Spleen (tissue), 11 donors: ENCODE data around the gene RRP1B. TPM values are rescaled to one million over a fixed set of nuclear protein-coding genes. Genes with fewer than 3 reads are reported as not detected.

ENCODE experiments used
- DNase-seq: peaks from one replicate; pipeline ENCODE4 v3.0.0-alpha.2; 2020
- H3K27ac ChIP-seq, 8 donors: fragments of 200-600 bp; sonication (generic) in 7 of 8; 1 replicate in 4 of 8; 2 replicates in 4 of 8; pipeline versions ENCODE4 v1.5.0 to v1.8.0; 2016 to 2021; ENCODE audit warnings: inconsistent platforms in 4 of 8, mild to moderate bottlenecking in 4 of 8, moderate library complexity in 1 of 8
- H3K27me3 ChIP-seq, 7 donors: fragments of 200-600 bp; sonication (generic) in 6 of 7; replicated peaks in 1 of 7; 1 replicate in 4 of 7; 2 replicates in 3 of 7; pipeline versions ENCODE4 v1.5.0 to v1.8.0; 2016 to 2021; ENCODE audit warnings: inconsistent platforms in 3 of 7, mild to moderate bottlenecking in 1 of 7
- H3K36me3 ChIP-seq, 6 donors: fragments of 200-600 bp; sonication (generic) in 5 of 6; 1 replicate in 4 of 6; 2 replicates in 2 of 6; pipeline versions ENCODE4 v1.5.0 to v1.8.0; 2016 to 2021; ENCODE audit warnings: inconsistent platforms in 2 of 6
- H3K4me1 ChIP-seq, 6 donors: fragments of 200-600 bp; sonication (generic) in 5 of 6; 1 replicate in 3 of 6; 2 replicates in 3 of 6; pipeline versions ENCODE4 v1.5.0 to v1.8.0; 2016 to 2021; ENCODE audit warnings: inconsistent platforms in 3 of 6
- H3K4me3 ChIP-seq, 8 donors: fragments of 200-600 bp; sonication (generic) in 7 of 8; 1 replicate in 4 of 8; 2 replicates in 4 of 8; pipeline versions ENCODE4 v1.5.0 to v1.8.0; 2016 to 2021; ENCODE audit warnings: inconsistent platforms in 4 of 8, mild to moderate bottlenecking in 4 of 8, moderate library complexity in 2 of 8
- H3K9me3 ChIP-seq, 8 donors: fragments of 200-600 bp; sonication (generic) in 7 of 8; 1 replicate in 4 of 8; 2 replicates in 4 of 8; pipeline versions ENCODE4 v1.5.0 to v1.8.0; 2016 to 2021; ENCODE audit warnings: inconsistent platforms in 4 of 8
- CTCF ChIP-seq, 11 experiments: fragments of 200-600 bp in 7 of 11; fragments of 450-650 bp in 4 of 11; sonication (generic) in 4 of 11; IDR thresholded peaks in 8 of 11; conservative IDR thresholded peaks in 3 of 11; 1 replicate in 7 of 11; 2 replicates in 4 of 11; pipeline versions ENCODE4 v1.4.0 to v1.8.0; 2016 to 2021; ENCODE audit warnings: antibody characterized with exemption in 11 of 11, inconsistent platforms in 4 of 11, mild to moderate bottlenecking in 1 of 11
- POLR2A ChIP-seq, 3 donors: fragments of 450-650 bp; IDR thresholded peaks; one replicate each; pipeline ENCODE4 v1.5.1; 2017; ENCODE audit warnings: antibody characterized with exemption in 3 of 3, mild to moderate bottlenecking in 1 of 3
- POLR2AphosphoS5 ChIP-seq, 3 donors: sonication (generic); formaldehyde crosslinking; IDR thresholded peaks; one replicate each; pipeline ENCODE4 v1.5.1; 2017; ENCODE audit warnings: antibody characterized with exemption in 3 of 3
- WGBS, 5 donors: extraction: QIAGEN DNeasy Blood & Tissue Kit in 3 of 5; methylation state at CpG; one replicate each; pipeline versions ENCODE4 v1.1.5 to v1.1.7; 2013 to 2018; 5-methylcytosine and 5-hydroxymethylcytosine counted together
- intact Hi-C: fragments of 100-400 bp; cut with DNase I; formaldehyde crosslinking; loops from one replicate; pipeline ENCODE4 v1.15.0; 2023; ENCODE audit warnings: low total_unique reads
- polyA plus RNA-seq, 3 donors: library from polyadenylated mRNA; stranded (reverse); fragments of 200-250 nt; gene quantifications; one replicate each; pipeline ENCODE4 v1.2.1, GENCODE V29; 2013
- total RNA-seq, 7 donors: library from RNA; depleted of rRNA in 3 of 7; stranded (reverse); fragments of >200 nt in 3 of 7; fragmentation: NEBNext Ultra II Directional in 4 of 7; extraction: Animal tissue kit (Norgen Biotek cat#: 25700) in 4 of 7; gene quantifications; one replicate each; pipeline versions ENCODE4 v1.1.0 to v1.2.1, GENCODE V29; 2016 to 2021
- donor health status: healthy with polysubstance abuse.
- donor health status: DM: no; HTN: no; CAD: no; lungs with moderate emphysema.
- donor health status: DM: no; HTN: no; CAD: no.
- donor health status: Bipolar disorder and iron deficiency.
- donor health status: healthy.
- donor health status: DM: no; HTN: no; CAD: no.
- donor health status: DM: yes; HTN: yes; CAD: no.

Gene RRP1B
- total and polyA plus RNA-seq, 10 donors = 7.9 to 28.9 (median 25.4) TPM

- Histone ChIP-seq H3K9me3 (no peaks in the 10 kb centered on the region), H3K4me3 (peak overlapping the region in 1 of 8 donors; percentile 10), H3K4me1 (peaks cover 6 to 74% (median 35%) of the 10 kb centered on the region in 6 donors), H3K27ac (peak overlapping the region in 2 of 8 donors; percentile 56), H3K27me3 (no peaks in the 10 kb centered on the region), H3K36me3 (peaks cover 0 to 63% (median 21%) of the 10 kb centered on the region in 6 donors)
- no peak for DNase-seq
- intact Hi-C loops = no loop called here
- 39 to 72% (median 63%) methylated on average over 9 to 10 of the region's 10 CpGs for WGBS, 5 donors
- TF ChIP-seq CTCF (IDR thresholded peaks at IDR 0.05 in 8 of 11, conservative IDR thresholded peaks at IDR 0.05 in 3 of 11) (no peak), POLR2A (IDR thresholded peaks at IDR 0.05) (no peak), POLR2AphosphoS5 (IDR thresholded peaks at IDR 0.05) (no peak)
Measured at GRCh38 chr21:43733060-43733459, 73.7 kb downstream of the RRP1B start.

GRCh38 chr21:43733529-43734071, 74.2 kb downstream of the RRP1B start:
- no peaks in the 10 kb centered on the region for H3K27me3 ChIP-seq
- intact Hi-C loops = no loop called here
- 66 to 91% (median 80%) methylated on average over 15 of the region's 15 CpGs for WGBS, 5 donors
- no peak for DNase-seq
- peak overlapping the region in 1 of 8 donors; percentile 10 for H3K4me3 ChIP-seq
- peaks cover 2 to 69% (median 30%) of the 10 kb centered on the region in 6 donors for H3K4me1 ChIP-seq
- H3K9me3 ChIP-seq = no peaks in the 10 kb centered on the region
- H3K36me3 ChIP-seq = peaks cover 0 to 67% (median 21%) of the 10 kb centered on the region in 6 donors
- TF ChIP-seq POLR2A (IDR thresholded peaks at IDR 0.05) = no peak
- no peak for TF ChIP-seq POLR2AphosphoS5 (IDR thresholded peaks at IDR 0.05)
- no peak for TF ChIP-seq CTCF (IDR thresholded peaks at IDR 0.05 in 8 of 11, conservative IDR thresholded peaks at IDR 0.05 in 3 of 11)
- peak overlapping the region in 2 of 8 donors; percentile 56 for H3K27ac ChIP-seq

- no peak for TF ChIP-seq POLR2A (IDR thresholded peaks at IDR 0.05)
- TF ChIP-seq POLR2AphosphoS5 (IDR thresholded peaks at IDR 0.05) = no peak
- no peak for TF ChIP-seq CTCF (IDR thresholded peaks at IDR 0.05 in 8 of 11, conservative IDR thresholded peaks at IDR 0.05 in 3 of 11)
- Histone ChIP-seq H3K27me3 (no peaks in the 10 kb centered on the region), H3K4me1 (peaks cover 0 to 61% (median 23%) of the 10 kb centered on the region in 6 donors), H3K4me3 (no peak overlapping the region), H3K36me3 (peaks cover 0 to 68% (median 21%) of the 10 kb centered on the region in 6 donors), H3K9me3 (no peaks in the 10 kb centered on the region), H3K27ac (peak overlapping the region in 2 of 8 donors; percentile 56)
- no peak for DNase-seq
- WGBS, 5 donors = 70 to 84% (median 77%) methylated on average over 22 to 25 of the region's 25 CpGs
- intact Hi-C loops = no loop called here
Measured at GRCh38 chr21:43734131-43734927, 75.0 kb downstream of the RRP1B start.

GRCh38 chr21:43734928-43735229, 75.5 kb downstream of the RRP1B start:
- H3K4me1 ChIP-seq = peaks cover 0 to 61% (median 18%) of the 10 kb centered on the region in 6 donors
- peaks cover 0 to 74% (median 21%) of the 10 kb centered on the region in 6 donors for H3K36me3 ChIP-seq
- H3K27me3 ChIP-seq = no peaks in the 10 kb centered on the region
- no peak for DNase-seq
- H3K9me3 ChIP-seq = no peaks in the 10 kb centered on the region
- TF ChIP-seq POLR2AphosphoS5 (IDR thresholded peaks at IDR 0.05) (no peak), POLR2A (IDR thresholded peaks at IDR 0.05) (no peak), CTCF (IDR thresholded peaks at IDR 0.05 in 8 of 11, conservative IDR thresholded peaks at IDR 0.05 in 3 of 11) (no peak)
- H3K4me3 ChIP-seq = no peak overlapping the region
- H3K27ac ChIP-seq = no peak overlapping the region
- intact Hi-C loops = no loop called here
- WGBS, 5 donors = 68 to 80% (median 74%) methylated on average over 9 of the region's 9 CpGs
